Ovary (tissue), 9 donors: Measurements from ENCODE around the gene SLC12A6. TPM values are rescaled to one million over a fixed set of nuclear protein-coding genes. Genes with fewer than 3 reads are reported as not detected.
A peak's percentile ranks its signal among the peaks of the same experiment; 100 is the strongest.
"Not testable (repeated sequence)": the region's sequence is repeated elsewhere in the genome, so short reads cannot be mapped to it uniquely, and the experiment has no call there.

Experiments
- DNase-seq, 5 donors: peaks; one replicate each; pipeline ENCODE4 v3.0.0-alpha.2; 2019 to 2020
- H3K27ac ChIP-seq, 2 donors: fragments of 200-600 bp; one replicate each; pipeline versions ENCODE4 v1.5.1 to v1.8.0; 2019 to 2022
- H3K27me3 ChIP-seq: fragments of 200-600 bp; one replicate; pipeline ENCODE4 v1.8.0; 2022
- H3K36me3 ChIP-seq: fragments of 200-600 bp; sonication (generic); one replicate; pipeline ENCODE4 v1.5.1; 2019
- H3K4me1 ChIP-seq: one replicate; pipeline ENCODE4 v1.8.1; 2013; ENCODE audit warnings: mild to moderate bottlenecking, moderate library complexity; ENCODE audit not compliant: insufficient read depth
- H3K4me3 ChIP-seq: fragments of 200-600 bp; sonication (generic); one replicate; pipeline ENCODE4 v1.5.1; 2017
- H3K9me3 ChIP-seq, 2 donors: fragments of 200-600 bp in 1 of 2; sonication (generic) in 1 of 2; one replicate each; pipeline versions ENCODE4 v1.5.1 to v1.8.1; 2013 to 2019; ENCODE audit warnings: mild to moderate bottlenecking in 1 of 2, moderate library complexity in 1 of 2
- CTCF ChIP-seq, 3 donors: fragments of 450-650 bp in 2 of 3; fragments of 200-600 bp in 1 of 3; IDR thresholded peaks; one replicate each; pipeline versions ENCODE4 v1.5.1 to v1.8.0; 2016 to 2022; ENCODE audit warnings: antibody characterized with exemption in 3 of 3, mild to moderate bottlenecking in 1 of 3
- EP300 ChIP-seq: sonication (generic); formaldehyde crosslinking; IDR thresholded peaks from one replicate; pipeline ENCODE4 v1.6.1; 2017; ENCODE audit warnings: antibody characterized with exemption
- POLR2A ChIP-seq: fragments of 450-650 bp; IDR thresholded peaks from one replicate; pipeline ENCODE4 v1.6.1; 2017; ENCODE audit warnings: antibody characterized with exemption, mild to moderate bottlenecking, moderate library complexity
- WGBS, 3 donors: extraction: QIAGEN DNeasy Blood & Tissue Kit in 1 of 3; methylation state at CpG; one replicate each; pipeline versions ENCODE4 v1.1.5 to v1.1.7; 2013 to 2017; 5-methylcytosine and 5-hydroxymethylcytosine counted together
- intact Hi-C, 4 donors: fragments of 100-400 bp; cut with DNase I; formaldehyde crosslinking; loops; one replicate each; pipeline versions ENCODE4 v1.11.0 to v1.15.1; 2022 to 2023
- polyA plus RNA-seq, 2 donors: library from polyadenylated mRNA; stranded (reverse); fragments of 200-250 nt in 1 of 2; fragments of 350-450 nt in 1 of 2; fragmentation: Illumina TruSeq in 1 of 2; extraction: RNeasy Lipid Tissue Mini Kit (QIAGEN cat#74804) in 1 of 2; gene quantifications; one replicate each; pipeline ENCODE4 v1.2.3, GENCODE V29; 2013 to 2014
- total RNA-seq, 7 donors: library from RNA; depleted of rRNA in 2 of 7; stranded (reverse); fragments of >200 nt in 2 of 7; fragmentation: NEBNext Ultra II Directional in 3 of 7; extraction: Animal tissue kit (Norgen Biotek cat#: 25700) in 3 of 7; gene quantifications; one replicate each; pipeline versions ENCODE4 v1.1.0 to v1.2.4, GENCODE V29; 2016 to 2023
- donor health status: DM: no; HTN: no; CAD: no; lungs with moderate emphysema.
- donor health status: DM: no; HTN: no; CAD: no.
- donor health status: Bipolar disorder and iron deficiency.
- donor health status: DM: yes; HTN: yes; CAD: no.
- donor health status: DM: no; HTN: no; CAD: no.
- donor health status: DM: yes; HTN: yes; CAD: no.

SLC12A6 gene
- total and polyA plus RNA-seq, 9 donors = 6.9 to 19.7 (median 11.4) TPM

- no peaks in the 10 kb centered on the region for H3K36me3 ChIP-seq
- TF ChIP-seq EP300 (no peak), POLR2A (no peak), CTCF (IDR thresholded peaks at IDR 0.05) (no peak)
- H3K4me1 ChIP-seq = no peaks in the 10 kb centered on the region
- H3K27me3 ChIP-seq = no peaks in the 10 kb centered on the region
- H3K4me3 ChIP-seq = no peak overlapping the region
- 38 to 62% (median 54%) methylated on average over 1 of the region's 1 CpG for WGBS, 3 donors
- H3K9me3 ChIP-seq = no peaks in the 10 kb centered on the region
- H3K27ac ChIP-seq = no peak overlapping the region
- DNase-seq = no peak
- intact Hi-C loops = loop anchor here in 2 of 4 donors (5.0 to 10.0 kb wide), 2 partner anchors 236 to 1178 kb away; partner anchors contain the start of gene GOLGA8B (in 1 of the 2)
These were observed 11.2 kb upstream of the SLC12A6 start for GRCh38 chr15:34348735-34349300.

- no peaks in the 10 kb centered on the region for H3K36me3 ChIP-seq
- H3K27me3 ChIP-seq = no peaks in the 10 kb centered on the region
- TF ChIP-seq POLR2A = no peak
- TF ChIP-seq EP300 = no peak
- TF ChIP-seq CTCF (IDR thresholded peaks at IDR 0.05) = no peak
- no peaks in the 10 kb centered on the region for H3K9me3 ChIP-seq
- 71 to 83% (median 78%) methylated on average over 12 to 13 of the region's 13 CpGs for WGBS, 3 donors
- DNase-seq = no peak
- no peak overlapping the region for H3K4me3 ChIP-seq
- no peak overlapping the region for H3K27ac ChIP-seq
- no peaks in the 10 kb centered on the region for H3K4me1 ChIP-seq
- intact Hi-C loops = loop anchor here in 2 of 4 donors (5.0 to 10.0 kb wide), 2 partner anchors 237 to 1179 kb away; partner anchors contain the start of gene GOLGA8B (in 1 of the 2)
These were observed 10.5 kb upstream of the SLC12A6 start for GRCh38 chr15:34347951-34348638.

- peak within 1 kb of the TSS in 1 of 2 donors; percentile 63 for H3K27ac ChIP-seq
These were observed 5.4 kb upstream of the SLC12A6 start, which contains the start of the genes NOP10 and NUTM1 for GRCh38 chr15:34342737-34343575. NOP10 (minus strand) TSS chr15:34343136; CDS start chr15:34343073, 63 bp downstream. NUTM1 (plus strand) TSS chr15:34343315; CDS start chr15:34343697, 382 bp downstream.

GRCh38 chr15:34342213-34342736 is 4.7 kb upstream of the SLC12A6 start:
- not testable (repeated sequence) for H3K27me3 ChIP-seq, DNase-seq, H3K36me3 ChIP-seq, H3K4me1 ChIP-seq, H3K9me3 ChIP-seq
- Histone ChIP-seq H3K27ac (peak overlapping the region in 1 of 2 donors; percentile 63), H3K4me3 (peak overlapping the region; percentile 89)
- WGBS, 3 donors = 39 to 41% (median 40%) methylated on average over 26 of the region's 26 CpGs
- intact Hi-C loops = loop anchor here in 1 of 4 donors (10.0 kb wide), 1 partner anchor 243 kb away; the partner anchor contains the start of gene GOLGA8B

More at GRCh38 chr15:34342737-34343575, 5.4 kb upstream of the SLC12A6 start, which contains the start of the genes NOP10 and NUTM1:
- TF ChIP-seq EP300 (no peak), POLR2A (peak; percentile 64), CTCF (IDR thresholded peaks at IDR 0.05) (peak; percentile 92 to 99 (median 93))
- H3K4me1 ChIP-seq = peaks cover 10% of the 10 kb centered on the region
- intact Hi-C loops = loop anchor here in 1 of 4 donors (10.0 kb wide), 1 partner anchor 242 kb away; the partner anchor contains the start of gene GOLGA8B
- peak; percentile 84 to 92 (median 91) for DNase-seq
- 1 to 2% (median 1%) methylated on average over 38 of the region's 38 CpGs for WGBS, 3 donors
- H3K27me3 ChIP-seq = no peaks in the 10 kb centered on the region
- H3K36me3 ChIP-seq = no peaks in the 10 kb centered on the region
- peak within 1 kb of the TSS; percentile 89 for H3K4me3 ChIP-seq
- no peaks in the 10 kb centered on the region for H3K9me3 ChIP-seq
